Fibroblast of pulmonary artery (primary cell): ENCODE measurements around the gene ITGB4.

ENCODE experiments used
- DNase-seq: peaks from one replicate; pipeline ENCODE4 v3.0.0-alpha.2; 2010; ENCODE audit warnings: low read depth
- H3K4me3 ChIP-seq: replicated peaks from 2 replicates; pipeline ENCODE4 v1.5.1; 2011; ENCODE audit warnings: low read depth, mild to moderate bottlenecking, control low read depth, low read length, moderate library complexity
- CTCF ChIP-seq: IDR thresholded peaks from 2 replicates; pipeline ENCODE4 v1.5.1; 2011; ENCODE audit warnings: mild to moderate bottlenecking, control low read depth, low read length, inconsistent platforms; ENCODE audit errors: missing control alignments

Gene ITGB4

GRCh38 chr17:75769536-75769935 lies 48.3 kb downstream of the ITGB4 start:
- no peak for TF ChIP-seq CTCF
- no peak overlapping the region for H3K4me3 ChIP-seq
- DNase-seq, result no peak

GRCh38 chr17:75771334-75772281 lies 50.3 kb downstream of the ITGB4 start:
- H3K4me3 ChIP-seq, result no peak overlapping the region
- peak; percentile 26 for TF ChIP-seq CTCF
- DNase-seq, result peak; percentile 44

- no peak for TF ChIP-seq CTCF
- H3K4me3 ChIP-seq, result no peak overlapping the region
- DNase-seq, result no peak
Measured at GRCh38 chr17:75773121-75773807, 52.0 kb downstream of the ITGB4 start.

GRCh38 chr17:75773808-75774470 lies 52.7 kb downstream of the ITGB4 start:
- no peak for DNase-seq
- no peak for TF ChIP-seq CTCF
- H3K4me3 ChIP-seq, result no peak overlapping the region

- TF ChIP-seq CTCF, result no peak
- H3K4me3 ChIP-seq, result no peak overlapping the region
- DNase-seq, result no peak
Measured at GRCh38 chr17:75774471-75774990, 53.3 kb downstream of the ITGB4 start.

- H3K4me3 ChIP-seq, result no peak overlapping the region
- no peak for TF ChIP-seq CTCF
- DNase-seq, result peak; percentile 63
Measured at GRCh38 chr17:75774991-75775668, 53.9 kb downstream of the ITGB4 start.
